Fibroblast of skin of left quadriceps (primary cell): ENCODE measurements around the gene STARD13.

ENCODE experiments used
- DNase-seq, 2 experiments: peaks; one replicate each; pipeline ENCODE4 v3.0.0-alpha.2; 2013; ENCODE audit warnings: low read depth in 2 of 2

Gene STARD13

GRCh38 chr13:33116321-33117010, 169.1 kb downstream of the STARD13 start:
- DNase-seq: no peak

- DNase-seq: no peak
These were observed 170.3 kb downstream of the STARD13 start for GRCh38 chr13:33115274-33115673.

DNA sequence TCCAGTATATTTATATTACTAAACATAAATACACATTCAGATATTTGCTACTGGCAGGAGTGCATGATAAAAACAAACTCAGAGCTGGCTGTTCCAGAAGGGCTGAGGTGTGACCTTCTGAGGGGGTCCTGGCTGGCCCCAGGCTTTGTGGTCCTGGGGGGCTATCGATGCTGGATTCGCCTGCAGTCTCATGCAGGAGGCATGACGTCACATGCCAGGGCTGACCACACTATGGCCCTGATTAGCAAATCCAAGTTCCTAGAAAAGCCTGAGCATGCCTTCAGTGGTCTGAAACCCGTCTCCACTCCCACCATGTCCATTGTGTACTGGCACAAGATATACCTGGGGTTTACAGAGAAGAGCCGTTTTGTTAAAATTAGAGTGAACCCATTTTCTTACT, 171.4 kb downstream of the STARD13 start:
- no peak for DNase-seq

GRCh38 chr13:33112766-33113165, 172.8 kb downstream of the STARD13 start:
- no peak for DNase-seq

- DNase-seq: peak in 1 of 2 experiments; percentile 33
These were observed 174.0 kb downstream of the STARD13 start for GRCh38 chr13:33111414-33112110.

DNA sequence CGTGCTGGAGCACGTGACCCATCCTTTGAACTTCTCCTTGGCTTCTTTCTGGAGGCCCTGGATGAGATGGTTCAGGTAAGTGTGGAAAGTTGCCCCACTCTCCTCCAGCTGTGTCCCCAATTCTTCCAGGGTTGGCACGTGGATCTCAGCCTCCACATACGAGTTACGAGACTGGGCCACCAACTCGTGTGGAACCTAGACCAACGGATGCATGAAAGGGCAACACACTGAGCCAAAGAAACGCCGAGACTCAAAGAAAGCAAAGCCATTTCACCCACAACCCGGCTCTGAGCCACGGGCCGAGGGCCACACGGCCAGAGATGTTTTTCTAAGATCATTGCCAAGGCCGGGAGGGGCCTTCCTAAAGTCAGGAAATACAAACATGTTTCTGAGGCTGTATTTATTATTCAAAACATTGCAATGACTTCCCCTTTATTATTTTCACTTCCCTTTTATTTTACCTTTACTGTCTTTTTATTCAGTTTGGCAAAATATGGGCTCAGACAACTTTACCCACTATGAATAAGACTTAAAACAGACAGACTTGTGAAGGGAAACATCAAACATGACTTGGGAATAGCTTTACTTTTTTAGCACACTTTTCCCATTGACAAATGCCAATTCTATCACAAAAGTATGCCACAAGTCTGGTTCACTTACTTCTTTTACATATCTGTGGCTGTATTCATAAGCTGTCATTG, 174.7 kb downstream of the STARD13 start:
- DNase-seq: no peak

GRCh38 chr13:33110386-33110712, 175.2 kb downstream of the STARD13 start:
- DNase-seq: no peak

DNA sequence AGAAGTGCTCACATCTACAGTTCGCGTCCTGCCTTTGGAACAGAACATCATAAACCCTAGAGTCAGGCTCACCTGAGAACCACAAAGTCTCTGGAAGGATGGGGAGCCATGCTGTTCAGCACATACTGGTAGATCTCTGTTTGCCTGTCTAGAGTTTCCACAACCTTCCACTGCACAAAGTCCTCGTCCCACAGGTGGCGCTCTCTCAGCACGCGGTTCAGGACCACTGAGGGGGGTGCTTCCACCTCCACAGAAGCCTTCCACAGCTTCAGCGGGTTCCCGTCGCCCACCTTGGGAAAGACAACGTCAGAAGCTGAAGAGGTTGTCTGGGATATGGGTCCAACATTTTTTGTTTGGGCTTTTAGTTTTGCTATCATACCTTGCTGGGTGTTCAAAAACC, 175.8 kb downstream of the STARD13 start:
- no peak for DNase-seq

DNA sequence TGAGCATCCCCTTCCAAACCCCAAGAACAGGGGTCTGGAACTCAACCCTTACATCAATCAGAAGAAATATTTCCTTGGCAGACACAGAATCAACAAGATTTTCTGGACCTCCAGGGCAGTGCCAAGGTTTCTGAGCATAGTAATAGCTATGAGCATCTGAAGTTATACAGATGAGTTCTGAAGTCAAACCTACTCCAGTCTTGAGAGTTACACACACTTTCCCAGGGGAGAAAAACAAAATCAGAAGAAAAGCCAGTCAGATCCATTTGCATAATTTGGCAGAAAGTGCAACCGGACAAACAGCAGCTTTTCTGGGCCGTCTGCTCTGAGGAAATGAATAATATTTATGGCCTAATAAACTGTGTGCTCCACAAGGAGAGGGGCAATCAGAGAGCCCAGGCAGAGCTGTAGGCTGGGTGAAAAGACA, 176.3 kb downstream of the STARD13 start:
- DNase-seq: no peak

- peak in 1 of 2 experiments; percentile 32 for DNase-seq
These were observed 176.9 kb downstream of the STARD13 start for GRCh38 chr13:33108620-33109019.

DNA sequence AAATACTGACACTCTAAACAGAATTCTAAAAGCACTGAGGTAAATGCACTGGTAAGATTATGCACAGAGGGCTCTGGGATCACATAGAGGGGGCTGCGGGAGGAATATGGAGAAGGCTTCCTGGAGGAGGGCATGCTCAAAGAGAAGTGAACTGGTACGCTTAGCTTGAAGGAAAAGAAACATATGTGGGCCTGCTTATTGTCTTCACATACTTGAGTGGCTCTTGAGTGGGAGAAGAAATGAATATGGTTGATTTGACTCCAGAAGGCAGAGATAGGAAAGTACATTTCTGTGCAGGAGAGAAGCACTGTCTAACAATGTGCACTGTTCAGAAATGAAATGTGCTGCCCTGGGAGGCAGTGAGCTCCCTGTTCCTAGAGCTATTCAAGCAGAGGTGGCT, 178.2 kb downstream of the STARD13 start:
- DNase-seq: no peak

GRCh38 chr13:33106656-33107360, 178.7 kb downstream of the STARD13 start:
- DNase-seq: no peak

GRCh38 chr13:33105387-33106005, 180.1 kb downstream of the STARD13 start:
- no peak for DNase-seq

DNA sequence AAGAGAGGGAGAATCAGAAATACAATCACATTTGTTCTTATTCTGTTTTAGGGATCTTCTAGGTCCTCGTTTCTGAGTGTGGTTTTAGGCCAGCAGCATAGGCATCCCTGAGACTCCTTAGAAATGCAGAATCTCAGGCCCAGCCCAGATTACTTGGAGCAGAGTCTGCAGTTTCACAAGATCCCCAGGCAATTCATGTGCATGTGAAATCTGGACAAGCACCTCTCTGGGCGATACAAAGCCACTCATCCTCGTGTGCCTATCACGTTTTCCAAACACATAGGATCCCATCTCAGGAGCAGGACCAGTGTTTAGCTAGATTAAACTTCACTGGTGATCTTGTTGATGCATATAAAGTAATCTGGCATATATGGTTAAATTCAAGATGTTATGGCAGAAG, 182.1 kb downstream of the STARD13 start:
- no peak for DNase-seq

GRCh38 chr13:33101835-33102234, 183.7 kb downstream of the STARD13 start:
- no peak for DNase-seq

GRCh38 chr13:33100886-33101285, 184.7 kb downstream of the STARD13 start:
- DNase-seq: peak; percentile 38 to 42

GRCh38 chr13:33099860-33100259, 185.7 kb downstream of the STARD13 start:
- DNase-seq: no peak

GRCh38 chr13:33096886-33097605, 188.5 kb downstream of the STARD13 start:
- DNase-seq: no peak

DNA sequence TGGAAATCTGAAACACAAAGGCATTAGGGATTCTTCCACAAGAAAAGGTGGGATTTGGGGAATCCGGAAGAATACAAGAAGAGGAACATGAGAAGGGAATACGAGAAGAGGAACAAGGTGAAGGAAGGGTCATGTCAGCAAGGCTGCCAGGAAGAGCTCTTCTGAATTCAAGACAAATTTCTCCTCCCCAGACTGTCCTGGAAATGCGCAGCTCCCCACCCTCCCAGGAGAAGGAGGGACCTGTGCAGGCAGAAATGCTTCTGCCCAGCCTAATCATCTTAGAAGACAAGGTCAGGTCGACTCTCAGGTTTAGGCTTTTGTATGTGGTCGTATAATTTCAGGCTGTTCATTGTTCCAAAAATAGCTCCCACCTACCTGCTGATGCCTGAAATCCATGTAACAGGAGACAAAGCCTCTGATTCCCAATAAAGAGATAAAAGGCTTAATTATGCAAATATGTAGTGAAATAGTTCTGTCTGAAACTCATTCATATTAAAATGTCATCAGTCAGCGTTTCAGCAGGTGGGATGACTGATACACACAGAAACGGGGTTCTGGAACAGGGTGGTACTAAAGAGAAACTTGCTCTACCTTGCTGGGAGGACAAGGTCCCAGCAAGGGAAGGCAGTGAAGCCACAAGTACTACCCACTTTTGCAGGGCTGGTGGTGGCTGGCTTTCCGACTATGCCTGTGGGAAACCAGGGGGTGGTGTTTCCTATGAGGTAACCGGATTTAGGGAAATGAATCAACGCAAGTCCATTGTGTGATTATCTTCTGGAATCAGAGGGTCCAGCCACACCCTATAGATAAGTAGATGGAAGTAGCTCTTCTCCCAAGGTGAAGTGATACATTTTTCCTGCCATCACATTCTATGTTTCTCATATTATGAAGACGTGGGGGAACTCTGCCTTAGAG, 193.2 kb downstream of the STARD13 start:
- DNase-seq: no peak

DNA sequence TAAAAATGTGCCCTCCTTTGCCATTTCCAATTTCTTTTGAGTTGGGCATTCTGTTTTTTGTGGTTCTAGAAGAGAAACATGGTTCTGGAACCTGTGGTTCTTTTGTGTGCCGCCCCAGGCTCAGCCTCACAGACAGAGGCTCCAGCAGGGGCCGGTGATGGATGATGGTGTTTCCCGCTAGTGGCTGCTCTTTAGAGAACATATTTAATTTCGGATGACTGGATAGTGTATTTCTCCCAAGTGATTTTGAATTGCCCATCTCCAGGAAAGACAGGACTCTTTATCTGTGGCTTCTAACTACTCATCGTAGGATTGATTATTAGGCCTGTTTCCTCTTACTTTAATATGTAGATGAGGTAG, 194.2 kb downstream of the STARD13 start:
- DNase-seq: no peak
